HepG2 (cell line): ENCODE results near the gene PRRC2A. TPM values are rescaled to one million over a fixed set of nuclear protein-coding genes. Genes with fewer than 3 reads are reported as not detected.

Source experiments
- CBX2 ChIP-seq, 2 experiments: fragments of 200-600 bp in 1 of 2; sonication (generic); formaldehyde crosslinking in 1 of 2; IDR thresholded peaks; 2 replicates each; pipeline versions ENCODE4 v1.7.0 to v1.8.1; 2018 to 2022; ENCODE audit warnings: low read depth in 2 of 2, low read length in 1 of 2, mild to moderate bottlenecking in 1 of 2, missing genetic modification reagents in 1 of 2
- CREB3 ChIP-seq: sonication (generic); formaldehyde crosslinking; IDR thresholded peaks from 2 replicates; pipeline ENCODE4 v1.5.0; 2020; ENCODE audit warnings: missing genetic modification reagents
- FOXM1 ChIP-seq: sonication (generic); formaldehyde crosslinking; IDR thresholded peaks from 2 replicates; pipeline ENCODE4 v1.5.0; 2020; ENCODE audit warnings: missing genetic modification reagents
- LBX2 ChIP-seq: sonication (generic); formaldehyde crosslinking; IDR thresholded peaks from 2 replicates; pipeline ENCODE4 v1.5.0; 2020; ENCODE audit warnings: missing genetic modification reagents, mild to moderate bottlenecking, borderline replicate concordance
- MIER3 ChIP-seq: IDR thresholded peaks from 2 replicates; pipeline ENCODE4 v1.6.1; 2016; ENCODE audit warnings: missing compliant biosample characterization, borderline replicate concordance
- MTF2 ChIP-seq: sonication (generic); formaldehyde crosslinking; IDR thresholded peaks from 2 replicates; pipeline ENCODE4 v1.5.0; 2020; ENCODE audit warnings: missing genetic modification reagents, borderline replicate concordance
- PREB ChIP-seq: sonication (generic); formaldehyde crosslinking; IDR thresholded peaks from 2 replicates; pipeline ENCODE4 v1.4.0; 2020; ENCODE audit warnings: missing genetic modification reagents
- RFXAP ChIP-seq: sonication (generic); formaldehyde crosslinking; IDR thresholded peaks from 2 replicates; pipeline ENCODE4 v1.4.0; 2020; ENCODE audit warnings: missing genetic modification reagents, borderline replicate concordance
- RXRA ChIP-seq: sonication (generic); formaldehyde crosslinking; IDR thresholded peaks from 2 replicates; pipeline ENCODE4 v1.5.1; 2020; ENCODE audit warnings: missing genetic modification reagents
- SNRNP70 ChIP-seq: fragments of 200-400 bp; formaldehyde crosslinking; IDR thresholded peaks from 2 replicates; pipeline ENCODE4 v1.6.1; 2017; ENCODE audit warnings: mild to moderate bottlenecking, low read depth, low read length, moderate library complexity
- TBL1XR1 ChIP-seq: fragments of 150-350 bp; IDR thresholded peaks from 2 replicates; pipeline ENCODE4 v1.6.1; 2014; ENCODE audit warnings: borderline replicate concordance, low read length; ENCODE audit not compliant: partially characterized antibody
- THYN1 ChIP-seq: sonication (generic); formaldehyde crosslinking; IDR thresholded peaks from 2 replicates; pipeline ENCODE4 v1.8.1; 2023; ENCODE audit warnings: low read depth, mild to moderate bottlenecking, moderate library complexity, missing genetic modification reagents, borderline replicate concordance
- UBTF ChIP-seq: sonication (generic); formaldehyde crosslinking; IDR thresholded peaks from 2 replicates; pipeline ENCODE4 v1.4.0; 2020; ENCODE audit warnings: mild to moderate bottlenecking, missing genetic modification reagents
- ZFP37 ChIP-seq: sonication (generic); formaldehyde crosslinking; IDR thresholded peaks from 2 replicates; pipeline ENCODE4 v1.4.0; 2020; ENCODE audit warnings: missing genetic modification reagents, borderline replicate concordance
- ZFP62 ChIP-seq: sonication (generic); formaldehyde crosslinking; IDR thresholded peaks from 2 replicates; pipeline ENCODE4 v1.4.0; 2020; ENCODE audit warnings: missing genetic modification reagents
- ZNF562 ChIP-seq: sonication (generic); formaldehyde crosslinking; IDR thresholded peaks from 2 replicates; pipeline ENCODE4 v1.8.0; 2022; ENCODE audit warnings: missing genetic modification reagents, borderline replicate concordance
- ZNF572 ChIP-seq: sonication (generic); formaldehyde crosslinking; IDR thresholded peaks from 2 replicates; pipeline ENCODE4 v1.5.1; 2020; ENCODE audit warnings: mild to moderate bottlenecking, missing genetic modification reagents
- ZNF704 ChIP-seq: sonication (generic); formaldehyde crosslinking; IDR thresholded peaks from 2 replicates; pipeline ENCODE4 v1.8.1; 2023; ENCODE audit warnings: mild to moderate bottlenecking, inconsistent platforms, moderate library complexity, missing genetic modification reagents, borderline replicate concordance
- ZNF800 ChIP-seq: sonication (generic); formaldehyde crosslinking; IDR thresholded peaks from 2 replicates; pipeline ENCODE4 v1.4.0; 2020; ENCODE audit warnings: missing genetic modification reagents
- ZNF839 ChIP-seq: sonication (generic); formaldehyde crosslinking; IDR thresholded peaks from 2 replicates; pipeline ENCODE4 v1.4.0; 2020; ENCODE audit warnings: missing genetic modification reagents, mild to moderate bottlenecking, borderline replicate concordance
- polyA plus RNA-seq, 8 experiments: library from polyadenylated mRNA; depleted of rRNA in 3 of 8; stranded (reverse) in 7 of 8; unstranded in 1 of 8; fragments of >200 nt; fragmentation: Illumina TruSeq in 4 of 8; extraction: Trizol in 4 of 8; gene quantifications; 2 replicates each; pipeline versions ENCODE4 v1.2.1 to v1.2.3, GENCODE V29; 2011 to 2016; ENCODE audit warnings: low read depth in 4 of 8, missing spikeins in 1 of 8, mixed read lengths in 1 of 8; ENCODE audit not compliant: insufficient read depth in 1 of 8
- total RNA-seq, 5 experiments: library from RNA; depleted of rRNA; stranded (reverse); fragments of >200 nt; fragmentation: Illumina TruSeq; extraction: Trizol; gene quantifications; 2 replicates each; pipeline ENCODE4 v1.2.3, GENCODE V29; 2016; ENCODE audit warnings: low read depth in 1 of 5

Gene PRRC2A
- total and polyA plus RNA-seq, 2 of the 13 experiments (the other 11 are each of a cell fraction or from before 2014, with no cell fraction given): 38.9 to 47.4 TPM

- TF ChIP-seq ZNF704 (CRISPR knock-in tag) (peak; percentile 62; the same call in 1 of the 2 replicates), CBX2 (IDR thresholded peaks at IDR 0.05; ENCODE audit: low read depth, low read length) (no peak), CBX2 (CRISPR knock-in tag; IDR thresholded peaks at IDR 0.05; ENCODE audit: low read depth) (0 out of 2 replicates have a peak, but pooled peaks have one; percentile 27), THYN1 (CRISPR knock-in tag) (no peak), MTF2 (CRISPR knock-in tag) (0 out of 2 replicates have a peak, but pooled peaks have one; percentile 67), SNRNP70 (no peak), FOXM1 (CRISPR knock-in tag) (0 out of 2 replicates have a peak, but pooled peaks have one; percentile 63), ZNF800 (CRISPR knock-in tag) (no peak), LBX2 (CRISPR knock-in tag) (0 out of 2 replicates have a peak, but pooled peaks have one; percentile 25), ZNF562 (no peak), ZFP37 (peak; percentile 42; the same call in 1 of the 2 replicates), ZNF839 (CRISPR knock-in tag) (no peak), ZNF572 (CRISPR knock-in tag) (no peak), RXRA (CRISPR knock-in tag) (no peak), PREB (CRISPR knock-in tag) (no peak), RFXAP (CRISPR knock-in tag) (peak; percentile 21; the same call in 1 of the 2 replicates), ZFP62 (CRISPR knock-in tag) (no peak), UBTF (CRISPR knock-in tag) (no peak; the same call in 1 of the 2 replicates), MIER3 (CRISPR knock-in tag) (peak; percentile 43; the same call in 1 of the 2 replicates), TBL1XR1 (no peak), CREB3 (CRISPR knock-in tag) (no peak)
Measured at GRCh38 chr6:31664790-31665500, 44.4 kb downstream of the PRRC2A start, which contains the start of gene GPANK1 (continued).
